ENCODE data around the gene PDE1C.

- TF ChIP-seq CTCF (IDR thresholded peaks at IDR 0.05), result no peak
- TF ChIP-seq POLR2AphosphoS5 (IDR thresholded peaks at IDR 0.05), result no peak
- TF ChIP-seq POLR2A (IDR thresholded peaks at IDR 0.05), result no peak
Observed at GRCh38 chr7:31873816-31874597, 196.2 kb downstream of the PDE1C start.

All from stomach (tissue), 4 donors.